Ishikawa (cell line): ENCODE results near the gene ALDH1L1.

Experiments used
- CEBPB ChIP-seq: IDR thresholded peaks from 2 replicates; pipeline ENCODE4 v1.6.1; 2012
- CREB1 ChIP-seq: IDR thresholded peaks from 2 replicates; pipeline ENCODE4 v1.6.1; 2012; ENCODE audit warnings: low read depth
- EGR1 ChIP-seq: IDR thresholded peaks from 2 replicates; pipeline ENCODE4 v1.6.1; 2012
- EP300 ChIP-seq: IDR thresholded peaks from 2 replicates; pipeline ENCODE4 v1.6.1; 2012; ENCODE audit warnings: borderline replicate concordance
- FOXM1 ChIP-seq: IDR thresholded peaks from 2 replicates; pipeline ENCODE4 v1.6.1; 2012; ENCODE audit warnings: low read depth, borderline replicate concordance
- NFIC ChIP-seq: IDR thresholded peaks from 2 replicates; pipeline ENCODE4 v1.6.1; 2012
- RAD21 ChIP-seq: IDR thresholded peaks from 2 replicates; pipeline ENCODE4 v1.6.1; 2012; ENCODE audit warnings: low read depth
- TAF1 ChIP-seq: IDR thresholded peaks from 2 replicates; pipeline ENCODE4 v1.6.1; 2012; ENCODE audit warnings: low read depth, mild to moderate bottlenecking
- TCF12 ChIP-seq: IDR thresholded peaks from 2 replicates; pipeline ENCODE4 v1.6.1; 2012; ENCODE audit warnings: low read depth
- TEAD4 ChIP-seq: IDR thresholded peaks from 2 replicates; pipeline ENCODE4 v1.6.1; 2012
- YY1 ChIP-seq: IDR thresholded peaks from 2 replicates; pipeline ENCODE4 v1.6.1; 2012; ENCODE audit warnings: low read depth
- ZBTB7A ChIP-seq: IDR thresholded peaks from 2 replicates; pipeline ENCODE4 v1.6.1; 2012; ENCODE audit warnings: low read depth
- TF ChIP-seq, protein P1 (sequence below): IDR thresholded peaks from 2 replicates; pipeline ENCODE4 v1.6.1; 2012; ENCODE audit warnings: low read depth, mild to moderate bottlenecking
- TF ChIP-seq, protein P2 (sequence below): IDR thresholded peaks from 2 replicates; pipeline ENCODE4 v1.6.1; 2012
- TF ChIP-seq, protein P3 (sequence below): IDR thresholded peaks from 2 replicates; pipeline ENCODE4 v1.6.1; 2012

The ALDH1L1 gene

DNA sequence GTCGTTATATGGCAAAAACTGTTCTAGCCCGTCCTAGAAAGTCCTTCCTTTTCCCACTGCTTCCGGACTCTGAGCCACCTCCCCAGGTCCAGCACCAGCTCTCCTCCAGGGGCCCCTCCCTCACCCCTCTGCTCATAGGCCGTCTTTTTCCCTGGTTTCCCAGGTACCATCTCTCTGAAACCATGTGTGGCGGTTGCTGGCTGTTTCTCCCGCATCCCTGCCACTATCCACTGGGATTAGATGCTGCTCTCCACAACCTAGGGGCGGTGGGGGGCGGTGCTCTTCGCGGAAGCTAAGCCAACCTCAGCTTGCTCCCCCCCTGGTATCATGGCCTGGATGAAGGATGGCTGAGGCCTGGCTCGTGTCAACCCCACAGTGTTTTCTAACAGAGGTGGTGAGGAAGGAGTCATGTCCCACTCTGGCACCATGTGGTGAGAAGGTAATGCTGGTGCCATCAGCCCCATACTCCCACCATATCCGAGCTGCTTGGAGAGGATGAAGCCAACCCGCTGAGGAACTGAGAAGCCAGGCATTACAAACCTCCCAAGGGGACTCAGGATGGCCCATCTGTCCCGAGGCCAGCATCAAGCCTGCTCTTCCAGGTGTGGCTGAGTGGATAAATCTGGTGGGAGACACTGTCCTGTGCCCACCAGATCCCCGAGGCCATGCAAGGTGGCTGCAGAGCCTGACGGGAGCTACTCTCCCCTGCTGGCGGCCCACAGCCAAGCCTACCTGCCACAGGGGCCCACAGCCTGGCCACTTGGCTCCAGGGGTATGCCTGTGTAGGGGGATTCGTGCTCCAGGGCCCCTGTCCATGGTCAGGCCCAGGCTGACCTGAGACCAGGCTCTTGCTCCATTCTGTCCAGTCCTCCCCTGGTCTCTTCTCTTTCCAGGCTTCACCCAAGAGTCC lies 68.6 kb downstream of the ALDH1L1 start:
- no peak for TF ChIP-seq CEBPB
- no peak for TF ChIP-seq NFIC

DNA sequence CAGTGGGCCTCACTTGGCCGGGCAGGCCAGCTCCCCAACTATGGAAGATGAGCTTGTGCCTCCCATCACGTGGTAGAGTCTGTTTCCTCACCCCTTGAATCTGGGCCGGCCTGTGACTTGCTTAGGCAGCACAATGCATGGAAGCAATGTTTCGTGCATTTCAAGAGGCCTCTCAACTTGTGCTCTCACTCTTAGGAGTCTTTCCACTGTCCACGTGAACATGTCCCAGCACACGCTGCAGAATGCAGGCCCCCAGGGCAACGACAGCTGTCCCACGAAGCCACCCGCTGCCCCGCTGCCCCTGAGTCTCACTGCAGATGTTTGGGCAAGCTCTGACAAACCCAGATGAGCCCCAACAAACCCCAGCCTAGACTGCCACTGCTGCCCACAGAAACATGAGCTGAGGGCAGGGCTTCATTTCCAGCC lies 69.2 kb downstream of the ALDH1L1 start:
- TF ChIP-seq ZBTB7A (no peak), NFIC (no peak), TAF1 (no peak), CREB1 (no peak), TEAD4 (no peak), RAD21 (no peak), YY1 (no peak), FOXM1 (no peak), EGR1 (no peak), CEBPB (no peak), TCF12 (no peak), EP300 (no peak)
- TF ChIP-seq, protein P1, sequence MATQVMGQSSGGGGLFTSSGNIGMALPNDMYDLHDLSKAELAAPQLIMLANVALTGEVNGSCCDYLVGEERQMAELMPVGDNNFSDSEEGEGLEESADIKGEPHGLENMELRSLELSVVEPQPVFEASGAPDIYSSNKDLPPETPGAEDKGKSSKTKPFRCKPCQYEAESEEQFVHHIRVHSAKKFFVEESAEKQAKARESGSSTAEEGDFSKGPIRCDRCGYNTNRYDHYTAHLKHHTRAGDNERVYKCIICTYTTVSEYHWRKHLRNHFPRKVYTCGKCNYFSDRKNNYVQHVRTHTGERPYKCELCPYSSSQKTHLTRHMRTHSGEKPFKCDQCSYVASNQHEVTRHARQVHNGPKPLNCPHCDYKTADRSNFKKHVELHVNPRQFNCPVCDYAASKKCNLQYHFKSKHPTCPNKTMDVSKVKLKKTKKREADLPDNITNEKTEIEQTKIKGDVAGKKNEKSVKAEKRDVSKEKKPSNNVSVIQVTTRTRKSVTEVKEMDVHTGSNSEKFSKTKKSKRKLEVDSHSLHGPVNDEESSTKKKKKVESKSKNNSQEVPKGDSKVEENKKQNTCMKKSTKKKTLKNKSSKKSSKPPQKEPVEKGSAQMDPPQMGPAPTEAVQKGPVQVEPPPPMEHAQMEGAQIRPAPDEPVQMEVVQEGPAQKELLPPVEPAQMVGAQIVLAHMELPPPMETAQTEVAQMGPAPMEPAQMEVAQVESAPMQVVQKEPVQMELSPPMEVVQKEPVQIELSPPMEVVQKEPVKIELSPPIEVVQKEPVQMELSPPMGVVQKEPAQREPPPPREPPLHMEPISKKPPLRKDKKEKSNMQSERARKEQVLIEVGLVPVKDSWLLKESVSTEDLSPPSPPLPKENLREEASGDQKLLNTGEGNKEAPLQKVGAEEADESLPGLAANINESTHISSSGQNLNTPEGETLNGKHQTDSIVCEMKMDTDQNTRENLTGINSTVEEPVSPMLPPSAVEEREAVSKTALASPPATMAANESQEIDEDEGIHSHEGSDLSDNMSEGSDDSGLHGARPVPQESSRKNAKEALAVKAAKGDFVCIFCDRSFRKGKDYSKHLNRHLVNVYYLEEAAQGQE, result no peak
- TF ChIP-seq, protein P2, sequence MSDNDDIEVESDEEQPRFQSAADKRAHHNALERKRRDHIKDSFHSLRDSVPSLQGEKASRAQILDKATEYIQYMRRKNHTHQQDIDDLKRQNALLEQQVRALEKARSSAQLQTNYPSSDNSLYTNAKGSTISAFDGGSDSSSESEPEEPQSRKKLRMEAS, result no peak
- TF ChIP-seq, protein P3, sequence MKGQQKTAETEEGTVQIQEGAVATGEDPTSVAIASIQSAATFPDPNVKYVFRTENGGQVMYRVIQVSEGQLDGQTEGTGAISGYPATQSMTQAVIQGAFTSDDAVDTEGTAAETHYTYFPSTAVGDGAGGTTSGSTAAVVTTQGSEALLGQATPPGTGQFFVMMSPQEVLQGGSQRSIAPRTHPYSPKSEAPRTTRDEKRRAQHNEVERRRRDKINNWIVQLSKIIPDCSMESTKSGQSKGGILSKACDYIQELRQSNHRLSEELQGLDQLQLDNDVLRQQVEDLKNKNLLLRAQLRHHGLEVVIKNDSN, result no peak

DNA sequence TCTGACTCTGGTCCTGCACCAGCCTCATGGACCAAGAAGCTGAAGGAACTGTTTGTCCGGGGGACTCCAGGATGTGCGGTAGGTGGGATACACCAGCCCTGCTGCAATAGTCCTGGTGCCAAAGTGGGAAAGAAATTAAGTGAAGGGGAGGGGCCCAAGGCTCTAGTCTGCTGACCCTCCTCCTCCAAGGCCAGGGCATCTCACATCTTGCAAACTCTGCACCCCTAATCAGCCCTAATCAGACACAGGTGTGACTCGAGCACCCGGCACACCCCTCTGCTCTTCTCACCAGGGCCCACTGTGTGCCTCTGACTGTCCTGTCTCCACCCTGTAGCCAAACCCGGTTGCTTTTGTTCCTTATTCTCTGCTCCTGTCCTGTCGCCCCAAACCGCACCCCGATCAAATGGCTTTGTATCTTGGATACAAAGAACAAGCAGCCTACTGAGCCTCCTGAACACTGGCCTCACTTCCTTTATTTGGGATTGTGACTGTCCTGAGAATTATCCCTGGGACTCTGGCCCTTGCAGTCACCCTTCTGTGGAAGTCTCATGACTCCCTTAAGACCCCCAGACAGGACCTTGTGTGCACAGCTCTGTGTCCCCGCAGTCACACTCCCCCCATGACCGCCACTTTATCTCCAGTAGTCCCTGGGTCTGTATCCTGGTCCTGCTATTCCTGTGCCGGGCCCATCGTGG lies 69.8 kb downstream of the ALDH1L1 start:
- TF ChIP-seq NFIC, result no peak
- no peak for TF ChIP-seq RAD21
- no peak for TF ChIP-seq CEBPB
- TF ChIP-seq ZBTB7A, result no peak
- TF ChIP-seq TAF1, result no peak
- TF ChIP-seq, protein P3, result no peak
- TF ChIP-seq TEAD4, result no peak
- no peak for TF ChIP-seq CREB1
- TF ChIP-seq, protein P1, result no peak
- TF ChIP-seq, protein P2, result no peak
- TF ChIP-seq FOXM1, result no peak
- TF ChIP-seq YY1, result no peak
- no peak for TF ChIP-seq EGR1
- no peak for TF ChIP-seq EP300
- TF ChIP-seq TCF12, result no peak

DNA sequence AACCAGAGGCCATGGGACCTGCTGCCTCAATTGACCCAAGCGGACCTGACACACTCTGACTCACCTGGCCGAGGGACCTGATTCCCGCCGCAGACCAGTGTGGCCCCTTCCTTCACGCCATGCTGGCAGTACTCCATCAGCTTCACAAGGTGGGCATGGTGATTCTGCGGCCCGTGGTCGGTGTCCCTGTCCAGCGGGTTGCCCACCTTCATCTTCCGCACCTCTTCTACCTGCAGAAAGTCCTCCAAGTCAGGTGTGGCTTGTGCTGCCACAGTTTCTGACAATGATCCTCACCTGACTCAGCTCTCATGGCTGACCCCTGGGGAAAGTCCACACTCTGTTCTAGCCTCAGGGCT lies 70.5 kb downstream of the ALDH1L1 start:
- TF ChIP-seq TAF1 (no peak), YY1 (no peak), EP300 (no peak), TCF12 (no peak), FOXM1 (no peak), CEBPB (no peak), NFIC (no peak), RAD21 (no peak), TEAD4 (no peak), EGR1 (no peak), ZBTB7A (no peak), CREB1 (no peak)
- TF ChIP-seq, protein P3, result no peak
- TF ChIP-seq, protein P2, result no peak
- TF ChIP-seq, protein P1, result no peak
